Measurements from ENCODE around the gene MMP24OS. TPM values are rescaled to one million over a fixed set of nuclear protein-coding genes. Genes with fewer than 3 reads are reported as not detected.

The MMP24OS gene
- total RNA-seq, 4 donors from 2014 or later: 19.6 to 47.2 (median 26.9) TPM

DNA sequence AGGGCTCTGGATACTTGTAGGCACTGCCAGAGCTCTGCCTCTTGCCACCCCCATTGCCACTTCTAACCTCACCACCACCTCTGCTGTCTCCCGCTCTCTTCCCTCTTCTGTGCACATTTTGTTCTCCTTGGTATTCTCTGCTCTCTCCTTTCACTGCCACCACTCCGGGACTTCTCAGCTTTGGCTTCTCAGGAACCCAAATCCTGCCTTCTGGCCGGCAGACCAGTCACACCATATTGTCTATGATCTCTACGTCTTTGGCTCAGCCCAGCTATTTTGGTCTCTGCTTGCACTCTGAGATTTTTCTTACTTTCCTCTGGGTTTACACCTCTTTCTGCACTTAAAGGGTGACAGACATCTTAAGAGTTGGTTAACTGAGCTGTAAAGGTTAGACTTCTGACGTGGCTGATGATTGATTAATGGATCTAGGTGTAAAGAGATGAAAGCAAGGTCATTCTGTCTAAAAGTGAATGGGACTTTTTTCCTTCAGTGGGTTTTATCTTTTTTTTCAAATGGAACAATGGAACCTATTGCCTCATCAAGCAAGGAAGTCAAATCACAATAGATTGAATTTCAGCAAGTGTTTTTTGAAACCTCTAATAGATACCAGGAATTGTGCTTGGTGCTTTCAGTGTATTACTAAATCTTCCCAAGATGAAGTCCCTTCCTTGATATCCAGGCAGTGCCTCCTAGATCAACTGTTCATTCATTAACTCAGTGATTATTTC lies 37.7 kb downstream of the MMP24OS start:
- no peaks in the 10 kb centered on the region for H3K27me3 ChIP-seq
- H3K27ac ChIP-seq: no peak overlapping the region
- no peak overlapping the region for H3K4me3 ChIP-seq
- no peak for TF ChIP-seq POLR2AphosphoS5 (IDR thresholded peaks at IDR 0.05)
- TF ChIP-seq EP300 (IDR thresholded peaks at IDR 0.05): no peak
- no peak for TF ChIP-seq POLR2A (IDR thresholded peaks at IDR 0.05)
- TF ChIP-seq, protein P1, sequence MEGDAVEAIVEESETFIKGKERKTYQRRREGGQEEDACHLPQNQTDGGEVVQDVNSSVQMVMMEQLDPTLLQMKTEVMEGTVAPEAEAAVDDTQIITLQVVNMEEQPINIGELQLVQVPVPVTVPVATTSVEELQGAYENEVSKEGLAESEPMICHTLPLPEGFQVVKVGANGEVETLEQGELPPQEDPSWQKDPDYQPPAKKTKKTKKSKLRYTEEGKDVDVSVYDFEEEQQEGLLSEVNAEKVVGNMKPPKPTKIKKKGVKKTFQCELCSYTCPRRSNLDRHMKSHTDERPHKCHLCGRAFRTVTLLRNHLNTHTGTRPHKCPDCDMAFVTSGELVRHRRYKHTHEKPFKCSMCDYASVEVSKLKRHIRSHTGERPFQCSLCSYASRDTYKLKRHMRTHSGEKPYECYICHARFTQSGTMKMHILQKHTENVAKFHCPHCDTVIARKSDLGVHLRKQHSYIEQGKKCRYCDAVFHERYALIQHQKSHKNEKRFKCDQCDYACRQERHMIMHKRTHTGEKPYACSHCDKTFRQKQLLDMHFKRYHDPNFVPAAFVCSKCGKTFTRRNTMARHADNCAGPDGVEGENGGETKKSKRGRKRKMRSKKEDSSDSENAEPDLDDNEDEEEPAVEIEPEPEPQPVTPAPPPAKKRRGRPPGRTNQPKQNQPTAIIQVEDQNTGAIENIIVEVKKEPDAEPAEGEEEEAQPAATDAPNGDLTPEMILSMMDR (IDR thresholded peaks at IDR 0.05): no peak
- H3K9me3 ChIP-seq: peaks cover 0 to 4% (median 0%) of the 10 kb centered on the region in 3 donors
- no peak for ATAC-seq
- peaks cover 0 to 13% of the 10 kb centered on the region in 2 donors for H3K36me3 ChIP-seq
- H3K4me1 ChIP-seq: no peaks in the 10 kb centered on the region
- 68 to 76% methylated on average over 5 of the region's 5 CpGs for WGBS, 2 donors (ENCODE audit: low coverage in 1 of 2)

DNA sequence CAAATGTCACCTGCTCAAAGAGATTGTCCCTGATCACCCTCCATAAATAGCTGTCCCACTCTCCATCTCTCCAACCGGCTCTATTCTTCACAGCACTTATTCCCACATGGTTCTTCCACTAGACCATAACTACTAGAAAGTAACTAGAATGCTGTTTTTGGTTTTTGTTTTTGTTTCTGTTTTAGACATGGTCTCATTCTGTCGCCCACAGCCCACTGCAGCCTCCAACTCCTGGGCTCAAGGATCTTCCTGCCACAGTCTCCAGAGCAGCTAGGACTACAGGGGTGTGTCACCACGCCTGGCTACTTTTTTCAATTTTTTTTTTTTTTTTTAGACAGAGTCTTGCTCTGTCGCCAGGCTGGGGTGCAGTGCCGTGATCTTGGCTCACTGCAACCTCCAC lies 39.2 kb downstream of the MMP24OS start:
- Histone ChIP-seq H3K27me3 (no peaks in the 10 kb centered on the region), H3K36me3 (peaks cover 0 to 26% of the 10 kb centered on the region in 2 donors), H3K27ac (no peak overlapping the region), H3K4me3 (no peak overlapping the region), H3K4me1 (no peaks in the 10 kb centered on the region), H3K9me3 (peaks cover 0 to 4% (median 0%) of the 10 kb centered on the region in 3 donors)
- no peak for ATAC-seq
- WGBS, 2 donors (ENCODE audit: low coverage in 1 of 2): 85 to 91% methylated on average over 4 of the region's 5 CpGs
- TF ChIP-seq, protein P1 (IDR thresholded peaks at IDR 0.05): no peak
- TF ChIP-seq POLR2A (IDR thresholded peaks at IDR 0.05) (no peak), POLR2AphosphoS5 (IDR thresholded peaks at IDR 0.05) (no peak), EP300 (IDR thresholded peaks at IDR 0.05) (no peak)

- H3K4me3 ChIP-seq: no peak overlapping the region
- H3K9me3 ChIP-seq: peaks cover 0 to 4% (median 0%) of the 10 kb centered on the region in 3 donors
- no peak for ATAC-seq
- no peak overlapping the region for H3K27ac ChIP-seq
- no peaks in the 10 kb centered on the region for H3K4me1 ChIP-seq
- WGBS, 2 donors (ENCODE audit: low coverage in 1 of 2): 79 to 89% methylated on average over 4 of the region's 4 CpGs
- no peaks in the 10 kb centered on the region for H3K27me3 ChIP-seq
- TF ChIP-seq POLR2AphosphoS5 (IDR thresholded peaks at IDR 0.05) (no peak), POLR2A (IDR thresholded peaks at IDR 0.05) (no peak), EP300 (IDR thresholded peaks at IDR 0.05) (no peak)
- TF ChIP-seq, protein P1 (IDR thresholded peaks at IDR 0.05): no peak
- peaks cover 0 to 26% of the 10 kb centered on the region in 2 donors for H3K36me3 ChIP-seq
Observed at GRCh38 chr20:35238170-35238569, 39.8 kb downstream of the MMP24OS start.

- ATAC-seq: no peak
- Histone ChIP-seq H3K4me1 (no peaks in the 10 kb centered on the region), H3K36me3 (peaks cover 0 to 31% of the 10 kb centered on the region in 2 donors), H3K4me3 (no peak overlapping the region), H3K27ac (no peak overlapping the region), H3K27me3 (no peaks in the 10 kb centered on the region), H3K9me3 (peaks cover 0 to 4% (median 0%) of the 10 kb centered on the region in 3 donors)
- TF ChIP-seq POLR2A (IDR thresholded peaks at IDR 0.05) (no peak), POLR2AphosphoS5 (IDR thresholded peaks at IDR 0.05) (no peak), EP300 (IDR thresholded peaks at IDR 0.05) (no peak)
- TF ChIP-seq, protein P1 (IDR thresholded peaks at IDR 0.05): no peak
Observed at GRCh38 chr20:35237486-35237885, 40.4 kb downstream of the MMP24OS start.

DNA sequence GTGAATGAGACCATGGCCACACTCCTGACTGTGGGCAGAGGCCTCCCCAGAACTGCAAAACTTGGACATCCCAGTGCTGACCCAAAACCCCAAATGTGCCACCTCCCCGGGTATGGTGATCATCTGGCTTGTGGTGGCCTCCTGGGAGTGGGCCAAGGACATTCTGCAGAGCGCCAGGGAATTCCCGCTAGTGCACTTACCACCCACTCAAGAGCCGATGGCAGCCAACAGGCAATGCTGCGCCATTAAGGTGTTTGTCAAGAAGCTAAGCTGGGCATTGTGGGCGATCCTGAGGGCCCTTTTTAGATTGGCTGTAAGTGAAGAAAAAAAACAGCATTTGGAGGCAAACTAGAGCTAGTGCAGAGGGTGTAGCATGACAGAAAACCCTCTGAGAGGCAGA lies 42.0 kb downstream of the MMP24OS start:
- Histone ChIP-seq H3K36me3 (peaks cover 0 to 42% of the 10 kb centered on the region in 2 donors), H3K4me3 (no peak overlapping the region), H3K27ac (no peak overlapping the region), H3K9me3 (peaks cover 0 to 4% (median 0%) of the 10 kb centered on the region in 3 donors), H3K4me1 (no peaks in the 10 kb centered on the region), H3K27me3 (no peaks in the 10 kb centered on the region)
- TF ChIP-seq, protein P1 (IDR thresholded peaks at IDR 0.05): no peak
- TF ChIP-seq POLR2AphosphoS5 (IDR thresholded peaks at IDR 0.05): no peak
- TF ChIP-seq EP300 (IDR thresholded peaks at IDR 0.05): no peak
- no peak for TF ChIP-seq POLR2A (IDR thresholded peaks at IDR 0.05)
- WGBS, 2 donors (ENCODE audit: low coverage in 1 of 2): 60% methylated on average over 2 of the region's 6 CpGs; no CpG with 5 or more reads in 1 of the 2 donors
- no peak for ATAC-seq

All from gastroesophageal sphincter (tissue), 4 donors.